ENCODE data around the gene INPP5A.
A peak's percentile ranks its signal among the peaks of the same experiment; 100 is the strongest.
"Not testable (repeated sequence)": the region's sequence is repeated elsewhere in the genome, so short reads cannot be mapped to it uniquely, and the experiment has no call there.

Gene INPP5A

DNA sequence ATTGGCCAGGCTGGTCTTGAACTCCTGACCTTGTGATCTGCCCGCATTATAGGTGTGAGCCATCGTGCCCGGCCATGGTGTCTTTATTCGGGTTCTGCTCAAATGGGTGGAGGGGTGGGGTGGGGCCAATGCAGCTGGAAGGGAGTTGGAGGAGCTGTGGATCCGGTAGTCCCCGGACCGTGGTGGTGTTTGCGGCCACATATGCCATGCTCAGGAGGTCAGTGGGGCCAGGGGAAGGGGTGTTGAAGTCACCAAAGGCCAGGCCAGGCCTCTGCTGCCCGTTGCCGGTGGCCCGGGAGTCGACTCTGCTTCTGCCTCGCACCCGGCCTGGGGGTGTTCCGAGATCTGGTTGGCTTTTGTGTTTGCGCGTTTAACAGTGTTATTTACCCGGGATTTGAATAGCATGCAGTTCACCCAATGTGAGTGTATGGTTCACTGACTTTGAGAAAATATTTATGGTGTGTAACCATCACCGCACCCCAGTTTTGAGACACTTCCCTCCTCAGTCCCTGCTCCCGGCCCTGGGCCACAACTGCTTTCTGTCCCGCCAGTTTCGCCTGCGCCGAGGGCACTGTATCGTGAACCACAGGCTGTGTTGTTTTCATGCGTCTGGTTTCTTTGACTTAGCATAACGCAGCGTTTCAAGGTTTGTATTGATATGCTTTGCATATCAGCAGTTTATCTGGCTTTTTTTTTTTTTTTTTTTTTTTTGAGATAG, 10.7 kb downstream of the INPP5A start:
- DNase-seq (ENCODE audit: low read depth) = no peak
- no peak overlapping the region for H3K4me3 ChIP-seq (ENCODE audit: low read depth, low read length)
- TF ChIP-seq CTCF (IDR thresholded peaks at IDR 0.05; ENCODE audit: low read depth, low read length, missing control alignments) = no peak

GRCh38 chr10:132548869-132549268, 11.3 kb downstream of the INPP5A start:
- TF ChIP-seq CTCF (IDR thresholded peaks at IDR 0.05; ENCODE audit: low read depth, low read length, missing control alignments) = no peak
- H3K4me3 ChIP-seq (ENCODE audit: low read depth, low read length) = no peak overlapping the region
- DNase-seq (ENCODE audit: low read depth) = no peak

DNA sequence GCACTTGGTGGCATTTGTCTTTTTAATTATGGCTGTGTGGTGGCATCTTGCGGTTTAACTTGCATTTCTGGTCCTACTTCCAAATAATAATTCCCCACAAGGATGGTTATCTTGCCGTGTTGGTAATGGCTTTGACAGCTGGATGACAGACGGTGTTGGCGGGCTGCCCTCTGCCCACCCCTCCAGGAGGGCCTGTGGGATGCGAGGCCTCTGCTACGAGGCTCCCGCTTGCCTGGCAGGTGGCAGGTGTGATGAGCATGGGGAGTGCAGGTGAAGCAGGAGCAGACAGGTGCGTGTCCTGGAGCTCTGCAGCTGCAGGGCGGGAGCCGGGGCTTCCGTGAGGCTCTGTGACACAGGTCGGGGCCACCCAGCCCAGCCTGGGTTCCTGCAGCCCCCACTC, 11.8 kb downstream of the INPP5A start:
- H3K4me3 ChIP-seq (ENCODE audit: low read depth, low read length) = no peak overlapping the region
- no peak for DNase-seq (ENCODE audit: low read depth)
- TF ChIP-seq CTCF (IDR thresholded peaks at IDR 0.05; ENCODE audit: low read depth, low read length, missing control alignments) = no peak

DNA sequence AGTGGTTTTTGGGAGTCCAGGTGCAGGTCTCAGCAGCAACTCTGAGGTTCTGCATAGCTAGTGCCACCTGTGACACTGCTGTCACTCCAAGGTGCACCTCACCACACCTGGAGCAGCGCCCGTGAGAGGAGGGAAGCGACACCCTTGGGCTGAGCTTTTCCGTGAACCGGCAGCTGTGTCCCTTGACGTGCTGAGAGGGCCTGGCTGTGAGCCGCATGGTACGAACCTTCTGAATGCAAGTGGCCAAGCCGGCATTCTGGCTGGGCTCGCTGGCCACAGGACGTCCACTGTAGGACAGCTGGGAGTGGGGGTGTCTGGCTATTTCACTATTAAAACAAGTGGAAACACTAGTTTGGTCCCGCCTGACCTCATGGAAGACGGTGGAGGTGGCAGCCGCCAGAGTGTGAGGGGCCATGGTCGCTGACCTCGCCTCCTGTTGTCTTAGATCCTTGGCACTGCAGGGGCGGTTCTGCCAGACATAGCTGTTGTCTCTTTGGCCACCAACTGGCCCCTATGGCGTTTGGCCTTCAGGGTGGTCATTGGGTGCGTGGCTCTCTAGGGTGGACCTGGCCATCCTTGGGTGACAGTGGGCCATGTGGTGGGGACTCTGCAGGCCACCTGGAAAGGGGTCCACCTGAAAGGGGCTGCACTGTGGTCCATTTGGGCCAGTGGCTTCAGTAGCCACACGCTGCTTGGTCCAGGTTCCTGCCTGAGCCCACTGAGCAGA, 12.9 kb downstream of the INPP5A start:
- TF ChIP-seq CTCF (IDR thresholded peaks at IDR 0.05; ENCODE audit: low read depth, low read length, missing control alignments) = no peak
- H3K4me3 ChIP-seq (ENCODE audit: low read depth, low read length) = no peak overlapping the region
- no peak for DNase-seq (ENCODE audit: low read depth)

DNA sequence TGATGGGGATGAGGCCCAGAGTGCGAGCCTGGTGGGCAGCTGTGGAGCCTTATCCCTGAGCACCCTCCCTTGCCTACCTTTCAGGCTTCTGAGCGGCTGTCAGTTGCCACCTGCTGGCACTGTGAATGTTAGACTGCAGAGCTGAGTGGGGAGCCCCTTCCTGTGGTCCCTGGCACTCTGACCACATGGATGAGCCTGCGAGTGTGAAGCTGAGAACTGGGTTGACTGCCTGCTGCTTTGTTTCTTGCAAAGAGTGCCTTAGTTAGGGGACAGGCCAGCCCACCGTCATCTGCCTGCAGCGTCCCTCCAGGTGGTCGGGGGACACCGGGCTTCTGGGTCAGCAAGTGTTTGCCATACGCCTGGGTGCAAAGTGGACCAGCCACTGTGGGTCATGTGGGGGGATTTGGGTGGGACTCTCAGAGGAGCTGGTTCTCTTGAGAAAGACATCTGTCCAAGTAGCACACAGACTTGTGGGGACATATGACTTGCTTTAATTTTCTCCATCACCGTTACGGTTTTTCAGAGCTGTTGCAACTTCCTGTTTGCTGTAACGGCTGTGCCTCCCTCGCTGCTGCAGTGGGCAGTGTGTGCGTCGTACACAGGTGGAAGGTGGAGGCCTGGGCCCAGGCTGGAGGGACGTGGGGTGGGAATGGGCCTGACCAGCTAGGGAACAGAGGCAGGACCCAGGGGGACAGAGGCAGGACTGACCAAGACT, 13.7 kb downstream of the INPP5A start:
- TF ChIP-seq CTCF (IDR thresholded peaks at IDR 0.05; ENCODE audit: low read depth, low read length, missing control alignments) = peak; percentile 23
- DNase-seq (ENCODE audit: low read depth) = no peak
- H3K4me3 ChIP-seq (ENCODE audit: low read depth, low read length) = no peak overlapping the region

DNA sequence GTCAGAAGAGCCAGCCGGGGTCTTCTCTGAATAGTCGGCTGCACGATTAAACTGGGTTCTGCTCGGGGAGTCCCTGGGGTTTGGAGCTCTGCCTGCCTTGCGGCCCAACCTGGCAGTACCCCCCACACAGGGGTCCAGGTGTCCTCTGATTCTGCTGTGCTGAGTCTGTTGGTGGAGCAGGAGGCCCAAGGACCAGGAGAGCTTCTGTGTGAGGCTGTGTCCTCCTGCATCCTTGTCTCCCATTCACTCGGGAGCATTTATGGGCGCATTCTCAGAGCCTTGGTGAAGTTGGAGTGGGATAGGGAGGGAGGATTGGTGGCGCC, 14.2 kb downstream of the INPP5A start:
- TF ChIP-seq CTCF (IDR thresholded peaks at IDR 0.05; ENCODE audit: low read depth, low read length, missing control alignments) = no peak
- no peak overlapping the region for H3K4me3 ChIP-seq (ENCODE audit: low read depth, low read length)
- DNase-seq (ENCODE audit: low read depth) = no peak

- H3K4me3 ChIP-seq (ENCODE audit: low read depth, low read length) = not testable (repeated sequence)
These were observed 15.0 kb downstream of the INPP5A start for GRCh38 chr10:132552635-132553034.

DNA sequence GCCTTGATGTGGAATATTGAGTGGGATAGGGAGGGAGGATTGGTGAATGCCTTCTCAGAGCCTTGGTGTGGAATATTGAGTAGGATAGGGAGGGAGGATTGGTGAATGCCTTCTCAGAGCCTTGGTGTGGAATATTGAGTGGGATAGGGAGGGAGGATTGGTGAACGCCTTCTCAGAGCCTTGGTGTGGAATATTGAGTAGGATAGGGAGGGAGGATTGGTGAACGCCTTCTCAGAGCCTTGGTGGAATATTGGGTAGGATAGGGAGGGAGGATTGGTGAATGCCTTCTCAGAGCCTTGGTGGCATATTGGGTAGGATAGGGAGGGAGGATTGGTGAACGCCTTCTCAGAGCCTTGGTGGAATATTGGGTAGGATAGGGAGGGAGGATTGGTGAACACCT, 16.0 kb downstream of the INPP5A start:
- not testable (repeated sequence) for DNase-seq (ENCODE audit: low read depth); H3K4me3 ChIP-seq (ENCODE audit: low read depth, low read length)

More at GRCh38 chr10:132552635-132553034, 15.0 kb downstream of the INPP5A start:
- not testable (repeated sequence) for DNase-seq (ENCODE audit: low read depth)

All from GM12864 (cell line).